Osteoblast (primary cell): ENCODE data around the gene OXER1. TPM values are rescaled to one million over a fixed set of nuclear protein-coding genes. Genes with fewer than 3 reads are reported as not detected.
A peak's percentile ranks its signal among the peaks of the same experiment; 100 is the strongest.

ENCODE experiments used
- DNase-seq: peaks from one replicate; pipeline ENCODE4 v3.0.0; 2011; ENCODE audit warnings: low spot score, mixed read lengths; ENCODE audit not compliant: insufficient read length; ENCODE audit errors: missing footprints
- H2AFZ ChIP-seq: 2 replicates; pipeline ENCODE4 v1.6.0; 2011; ENCODE audit warnings: mild to moderate bottlenecking, low read length
- H3K27ac ChIP-seq: 2 replicates; pipeline ENCODE4 v1.5.1; 2011; ENCODE audit warnings: mild to moderate bottlenecking, low read depth, low read length, moderate library complexity
- H3K27me3 ChIP-seq: 2 replicates; pipeline ENCODE4 v1.6.0; 2012; ENCODE audit warnings: mild to moderate bottlenecking, control low read depth, inconsistent platforms, low read length, moderate library complexity; ENCODE audit not compliant: insufficient read depth
- H3K36me3 ChIP-seq: 2 replicates; pipeline ENCODE4 v1.5.1; 2011; ENCODE audit warnings: mild to moderate bottlenecking, low read length, control low read depth, moderate library complexity; ENCODE audit not compliant: insufficient read depth
- H3K4me1 ChIP-seq: 2 replicates; pipeline ENCODE4 v1.5.1; 2011; ENCODE audit warnings: mild to moderate bottlenecking, low read length, control low read depth, moderate library complexity; ENCODE audit not compliant: insufficient read depth
- H3K4me2 ChIP-seq: 2 replicates; pipeline ENCODE4 v1.6.0; 2011; ENCODE audit warnings: mild to moderate bottlenecking, low read length; ENCODE audit not compliant: insufficient read depth
- H3K4me3 ChIP-seq: fragments of 200-600 bp; sonication (generic); 3 replicates; pipeline ENCODE4 v1.5.1; 2012; ENCODE audit warnings: mild to moderate bottlenecking, low read length, inconsistent platforms; ENCODE audit not compliant: insufficient read depth
- H3K79me2 ChIP-seq: 2 replicates; pipeline ENCODE4 v1.6.0; 2012; ENCODE audit warnings: mild to moderate bottlenecking, low read length, control low read depth, inconsistent platforms; ENCODE audit not compliant: insufficient read depth
- H3K9me3 ChIP-seq: 2 replicates; pipeline ENCODE4 v1.5.1; 2011; ENCODE audit warnings: low read depth, low read length, control low read depth
- H4K20me1 ChIP-seq: 2 replicates; pipeline ENCODE4 v1.6.0; 2012; ENCODE audit warnings: mild to moderate bottlenecking, low read length, control low read depth; ENCODE audit not compliant: insufficient read depth
- CTCF ChIP-seq: IDR thresholded peaks from 2 replicates; pipeline ENCODE4 v1.5.1; 2011; ENCODE audit warnings: mild to moderate bottlenecking, low read depth, low read length, moderate library complexity; ENCODE audit errors: extremely low read depth
- total RNA-seq: library from RNA; depleted of rRNA; stranded (reverse); fragments of >200 nt; gene quantifications from 2 replicates; pipeline ENCODE4 v1.2.3, GENCODE V29; 2012

The OXER1 gene
- total RNA-seq, 1 donor: not detected

GRCh38 chr2:42769583-42770287, 5.8 kb upstream of the OXER1 start:
- peak; percentile 47 for DNase-seq
- Histone ChIP-seq H3K27me3 (no peaks in the 10 kb centered on the region), H4K20me1 (no peaks in the 10 kb centered on the region), H2AFZ (no peak overlapping the region), H3K27ac (no peak overlapping the region), H3K9me3 (no peaks in the 10 kb centered on the region), H3K4me2 (no peak overlapping the region), H3K4me1 (no peaks in the 10 kb centered on the region), H3K79me2 (no peaks in the 10 kb centered on the region), H3K4me3 (no peak overlapping the region), H3K36me3 (no peaks in the 10 kb centered on the region)
- no peak for TF ChIP-seq CTCF

- no peak for TF ChIP-seq CTCF
- Histone ChIP-seq H3K79me2 (no peaks in the 10 kb centered on the region), H3K4me3 (no peak overlapping the region), H3K4me1 (no peaks in the 10 kb centered on the region), H2AFZ (no peak overlapping the region), H4K20me1 (no peaks in the 10 kb centered on the region), H3K4me2 (no peak overlapping the region), H3K9me3 (no peaks in the 10 kb centered on the region), H3K27me3 (no peaks in the 10 kb centered on the region), H3K36me3 (no peaks in the 10 kb centered on the region), H3K27ac (no peak overlapping the region)
- DNase-seq: peak; percentile 35
Observed at GRCh38 chr2:42768706-42769256, 4.8 kb upstream of the OXER1 start.

- no peak overlapping the region for H3K27ac ChIP-seq
- no peak overlapping the region for H2AFZ ChIP-seq
- DNase-seq: peak; percentile 65
- H3K79me2 ChIP-seq: no peaks in the 10 kb centered on the region
- H3K4me2 ChIP-seq: no peak overlapping the region
- no peaks in the 10 kb centered on the region for H3K27me3 ChIP-seq
- no peak for TF ChIP-seq CTCF
- H4K20me1 ChIP-seq: no peaks in the 10 kb centered on the region
- no peaks in the 10 kb centered on the region for H3K36me3 ChIP-seq
- no peaks in the 10 kb centered on the region for H3K4me1 ChIP-seq
- no peak overlapping the region for H3K4me3 ChIP-seq
- H3K9me3 ChIP-seq: no peaks in the 10 kb centered on the region
Observed at GRCh38 chr2:42767899-42768705, 4.2 kb upstream of the OXER1 start.
